ENCODE data around the gene PRR29.
A peak's percentile ranks its signal among the peaks of the same experiment; 100 is the strongest.

PRR29 gene

GRCh38 chr17:63960430-63960829, 37.7 kb upstream of the PRR29 start:
- Histone ChIP-seq H3K4me3 (ENCODE audit: low read depth, low read length) (no peak overlapping the region), H3K4me1 (peaks cover 5% of the 10 kb centered on the region)

GRCh38 chr17:63961355-63962212, 36.6 kb upstream of the PRR29 start:
- H3K4me3 ChIP-seq (ENCODE audit: low read depth, low read length) = peak overlapping the region; percentile 17

More at GRCh38 chr17:63960430-63960829, 37.7 kb upstream of the PRR29 start:
- no peak overlapping the region for H3K27ac ChIP-seq
- H3K9ac ChIP-seq = no peak overlapping the region
- H3K9me3 ChIP-seq (ENCODE audit: control insufficient read depth, low read length) = no peaks in the 10 kb centered on the region
- TF ChIP-seq CTCF (IDR thresholded peaks at IDR 0.05) = no peak
- H3K4me2 ChIP-seq (ENCODE audit: low read length) = no peak overlapping the region
- no peak overlapping the region for H2AFZ ChIP-seq
- no peaks in the 10 kb centered on the region for H3K79me2 ChIP-seq
- no peaks in the 10 kb centered on the region for H3K27me3 ChIP-seq (ENCODE audit: control insufficient read depth, insufficient read depth, low read length)
- H3K36me3 ChIP-seq (ENCODE audit: control insufficient read depth, insufficient read depth, low read length) = no peaks in the 10 kb centered on the region

GRCh38 chr17:63962298-63962744, 35.8 kb upstream of the PRR29 start:
- peak overlapping the region; percentile 61 for H3K27ac ChIP-seq
- H3K27me3 ChIP-seq (ENCODE audit: control insufficient read depth, insufficient read depth, low read length) = no peaks in the 10 kb centered on the region
- H2AFZ ChIP-seq = no peak overlapping the region
- no peak overlapping the region for H3K4me2 ChIP-seq (ENCODE audit: low read length)
- H3K4me1 ChIP-seq = no peaks in the 10 kb centered on the region
- no peak overlapping the region for H3K4me3 ChIP-seq (ENCODE audit: low read depth, low read length)
- no peaks in the 10 kb centered on the region for H3K79me2 ChIP-seq
- no peaks in the 10 kb centered on the region for H3K36me3 ChIP-seq (ENCODE audit: control insufficient read depth, insufficient read depth, low read length)
- H3K9me3 ChIP-seq (ENCODE audit: control insufficient read depth, low read length) = no peaks in the 10 kb centered on the region
- no peak for TF ChIP-seq CTCF (IDR thresholded peaks at IDR 0.05)
- H3K9ac ChIP-seq = no peak overlapping the region

More at GRCh38 chr17:63961355-63962212, 36.6 kb upstream of the PRR29 start:
- H3K36me3 ChIP-seq (ENCODE audit: control insufficient read depth, insufficient read depth, low read length) = no peaks in the 10 kb centered on the region
- H3K4me2 ChIP-seq (ENCODE audit: low read length) = no peak overlapping the region
- H3K27me3 ChIP-seq (ENCODE audit: control insufficient read depth, insufficient read depth, low read length) = no peaks in the 10 kb centered on the region
- no peaks in the 10 kb centered on the region for H3K79me2 ChIP-seq
- no peak overlapping the region for H3K9ac ChIP-seq
- no peak for TF ChIP-seq CTCF (IDR thresholded peaks at IDR 0.05)
- no peaks in the 10 kb centered on the region for H3K9me3 ChIP-seq (ENCODE audit: control insufficient read depth, low read length)
- peak overlapping the region; percentile 61 for H3K27ac ChIP-seq
- H2AFZ ChIP-seq = peak overlapping the region; percentile 50
- H3K4me1 ChIP-seq = peaks cover 2% of the 10 kb centered on the region

- Histone ChIP-seq H3K27me3 (ENCODE audit: control insufficient read depth, insufficient read depth, low read length) (no peaks in the 10 kb centered on the region), H3K4me2 (ENCODE audit: low read length) (no peak overlapping the region), H3K4me3 (ENCODE audit: low read depth, low read length) (no peak overlapping the region), H3K36me3 (ENCODE audit: control insufficient read depth, insufficient read depth, low read length) (no peaks in the 10 kb centered on the region), H3K27ac (peak overlapping the region; percentile 69), H3K79me2 (no peaks in the 10 kb centered on the region), H3K4me1 (no peaks in the 10 kb centered on the region), H3K9me3 (ENCODE audit: control insufficient read depth, low read length) (no peaks in the 10 kb centered on the region), H3K9ac (no peak overlapping the region), H2AFZ (no peak overlapping the region)
- TF ChIP-seq CTCF (IDR thresholded peaks at IDR 0.05) = no peak
These were observed 35.0 kb upstream of the PRR29 start for GRCh38 chr17:63963123-63963522.

All from parathyroid adenoma (tissue), 2 donors.